Astrocyte (in vitro differentiated cells and primary cell): Measurements from ENCODE around the gene DOCK2.

Experiments used
- CTCF ChIP-seq: IDR thresholded peaks from 2 replicates; pipeline ENCODE4 v1.5.1; 2011; ENCODE audit warnings: low read depth, mild to moderate bottlenecking, inconsistent platforms, low read length, moderate library complexity; ENCODE audit not compliant: insufficient read depth
- EZH2 ChIP-seq: IDR thresholded peaks from 2 replicates; pipeline ENCODE4 v1.6.1; 2012; ENCODE audit warnings: mild to moderate bottlenecking, low read length, inconsistent platforms; ENCODE audit not compliant: insufficient read depth

- TF ChIP-seq CTCF (no peak), EZH2 (no peak)
Observed at GRCh38 chr5:170080217-170080616, 443.1 kb downstream of the DOCK2 start.
